ENCODE measurements around the gene MINDY4B. TPM values are rescaled to one million over a fixed set of nuclear protein-coding genes. Genes with fewer than 3 reads are reported as not detected.

The MINDY4B gene
- total and polyA plus RNA-seq, 10 of the 15 experiments (the other 5 are each of a cell fraction or from before 2014, with no cell fraction given), result not detected

- no TSS peak for BruUV-seq (replicated peaks)
- CTCF ChIA-PET, result interaction anchor here (0.8 to 1.2 kb wide), 4 partner anchors 14 to 41 kb away, joined by 3 to 5 read pairs (median 4); no protein-coding TSS in a partner anchor
- WGBS (ENCODE audit: insufficient coverage, insufficient replicate concordance, low lambda C conversion rate, missing lambda C conversion rate), result 50% methylated on average over 6 of the region's 6 CpGs
Observed at GRCh38 chr3:150825192-150825915, 79.9 kb downstream of the MINDY4B start.

More at GRCh38 chr3:150825192-150825915, 79.9 kb downstream of the MINDY4B start:
- no peak for TF ChIP-seq PRDM15 (CRISPR knock-in tag; IDR thresholded peaks at IDR 0.05)
- no peak for TF ChIP-seq MLLT1 (IDR thresholded peaks at IDR 0.05)
- no peak for TF ChIP-seq ATF2 (IDR thresholded peaks at IDR 0.05; ENCODE audit: low read length)
- TF ChIP-seq ZSCAN29 (IDR thresholded peaks at IDR 0.05), result no peak
- TF ChIP-seq SUZ12 (IDR thresholded peaks at IDR 0.05; ENCODE audit: unreplicated experiment), result no peak
- no peak for TF ChIP-seq RAD21 (IDR thresholded peaks at IDR 0.05; ENCODE audit: insufficient read depth, low read depth, low read length)
- no peak for TF ChIP-seq SREBF2 (IDR thresholded peaks at IDR 0.05; ENCODE audit: low read length)
- TF ChIP-seq PBX3 (IDR thresholded peaks at IDR 0.05; ENCODE audit: insufficient replicate concordance, low read depth, low read length), result no peak
- TF ChIP-seq BCL3 (IDR thresholded peaks at IDR 0.05; ENCODE audit: borderline replicate concordance, insufficient read depth, low read depth, low read length, poor library complexity, severe bottlenecking), result no peak
- H3K27ac ChIP-seq (ENCODE audit: control insufficient read depth, insufficient read depth), result no peak overlapping the region
- H3K9ac ChIP-seq (ENCODE audit: control insufficient read depth, insufficient read depth, low read length), result no peak overlapping the region
- ChIA-PET RAD21 (ENCODE audit: unreplicated experiment) (no interaction called here), POLR2A (no interaction called here), SMC1A (ENCODE audit: uncharacterized antibody, unreplicated experiment) (interaction anchor here (0.6 kb wide), 1 partner anchor 24 kb away, joined by 3 read pairs; no protein-coding TSS in a partner anchor)
- no peaks in the 10 kb centered on the region for H4K20me1 ChIP-seq (ENCODE audit: control insufficient read depth, insufficient read depth)
- H3K4me1 ChIP-seq (ENCODE audit: control insufficient read depth, insufficient read depth, low read length), result no peaks in the 10 kb centered on the region
- H3K4me2 ChIP-seq (ENCODE audit: control insufficient read depth, insufficient read depth), result no peak overlapping the region
- intact Hi-C loops (cut with micrococcal nuclease; ENCODE audit: unreplicated experiment) (no loop called here), in situ Hi-C loops (cut with MboI) (no loop called here)
- no peak overlapping the region for H3K4me3 ChIP-seq
- DNase-seq (ENCODE audit: low read depth, low spot score), result no peak
- no peak for ATAC-seq
- H3K79me2 ChIP-seq (ENCODE audit: control insufficient read depth, insufficient read depth, low read length), result no peaks in the 10 kb centered on the region
- no peaks in the 10 kb centered on the region for H3K27me3 ChIP-seq (replicated peaks in 1 of 2; ENCODE audit: control insufficient read depth in 2 of 2, insufficient read depth in 2 of 2, low read length in 1 of 2)
- no peaks in the 10 kb centered on the region for H3K9me3 ChIP-seq (replicated peaks; ENCODE audit: control insufficient read depth, insufficient read depth, low read length)
- H3K36me3 ChIP-seq (ENCODE audit: control insufficient read depth in 2 of 2, insufficient read depth in 2 of 2, low read length in 1 of 2), result no peaks in the 10 kb centered on the region
- no peak for FAIRE-seq
- no peak overlapping the region for H2AFZ ChIP-seq (ENCODE audit: control insufficient read depth, low read depth, low read length)

All from GM12878 (cell line).